SK-N-SH (cell line): ENCODE data around the gene MED31. TPM values are rescaled to one million over a fixed set of nuclear protein-coding genes. Genes with fewer than 3 reads are reported as not detected.

Experiments used
- CTCF ChIA-PET: fragments of 300-600, 350-600 bp; formaldehyde crosslinking; extraction: SDS; loops from one replicate; lab custom pipeline; 2021; lab: Yijun Ruan, JAX
- POLR2A ChIA-PET: fragments of 350-600 bp; sonication (Branson Sonifier 250); formaldehyde crosslinking; extraction: SDS; loops from one replicate; lab custom pipeline; 2020; ENCODE audit warnings: antibody characterized with exemption, inconsistent platforms; lab: Yijun Ruan, JAX
- DNase-seq: peaks from one replicate; pipeline ENCODE4 v3.0.0; 2012
- H2AFZ ChIP-seq: fragments of 200-600 bp; sonication (generic); 2 replicates; pipeline ENCODE4 v1.8.1; 2016; ENCODE audit warnings: antibody characterized with exemption, mild to moderate bottlenecking, low read depth
- H3F3A ChIP-seq: fragments of 200-600 bp; sonication (generic); replicated peaks from 2 replicates; pipeline ENCODE3; 2016; ENCODE audit warnings: antibody characterized with exemption, mild to moderate bottlenecking; ENCODE audit not compliant: insufficient read depth
- H3K27ac ChIP-seq, 2 experiments: fragments of 200-500 bp in 1 of 2; fragments of 200-600 bp in 1 of 2; sonication (Bioruptor generic) in 1 of 2; sonication (generic), shearing (Covaris generic) in 1 of 2; 2 replicates each; pipeline versions ENCODE4 v1.5.1 to v1.6.1; 2014 to 2016; ENCODE audit warnings: low read depth in 2 of 2, inconsistent platforms in 1 of 2, low read length in 1 of 2, mild to moderate bottlenecking in 1 of 2, mixed read lengths in 1 of 2
- H3K27me3 ChIP-seq: fragments of 200-600 bp; sonication (generic), shearing (Covaris generic); 2 replicates; pipeline ENCODE4 v1.6.1; 2016; ENCODE audit warnings: mixed run types; ENCODE audit not compliant: insufficient read depth
- H3K36me3 ChIP-seq, 2 experiments: fragments of 200-500 bp in 1 of 2; fragments of 200-600 bp in 1 of 2; sonication (Bioruptor generic) in 1 of 2; sonication (generic) in 1 of 2; replicated peaks in 1 of 2; 2 replicates each; pipeline versions ENCODE3 to v1.5.1; 2014 to 2016; ENCODE audit warnings: low read length in 1 of 2, mild to moderate bottlenecking in 1 of 2; ENCODE audit not compliant: insufficient read depth in 2 of 2, control insufficient read depth in 1 of 2
- H3K4me1 ChIP-seq, 2 experiments: fragments of 200-500 bp in 1 of 2; fragments of 200-600 bp in 1 of 2; sonication (Bioruptor generic) in 1 of 2; sonication (generic), shearing (Covaris generic) in 1 of 2; 2 replicates each; pipeline versions ENCODE4 v1.5.1 to v1.6.1; 2014 to 2016; ENCODE audit warnings: low read depth in 1 of 2, low read length in 1 of 2, mixed run types in 1 of 2; ENCODE audit not compliant: insufficient read depth in 2 of 2, control insufficient read depth in 1 of 2
- H3K4me2 ChIP-seq: fragments of 200-600 bp; sonication (generic), shearing (Covaris generic); 2 replicates; pipeline ENCODE4 v1.6.1; 2017; ENCODE audit warnings: mixed run types
- H3K4me3 ChIP-seq, 2 experiments: fragments of 200-500 bp in 1 of 2; fragments of 200-600 bp in 1 of 2; sonication (Bioruptor generic) in 1 of 2; sonication (generic), shearing (Covaris generic) in 1 of 2; 2 replicates each; pipeline versions ENCODE4 v1.5.1 to v1.8.1; 2014 to 2016; ENCODE audit warnings: low read depth in 2 of 2, inconsistent platforms in 1 of 2, low read length in 1 of 2, mild to moderate bottlenecking in 1 of 2, mixed read lengths in 1 of 2, moderate library complexity in 1 of 2
- H3K79me2 ChIP-seq: fragments of 200-600 bp; sonication (generic); 2 replicates; pipeline ENCODE4 v1.8.1; 2017; ENCODE audit warnings: mild to moderate bottlenecking; ENCODE audit not compliant: insufficient read depth
- H3K9ac ChIP-seq: fragments of 200-600 bp; sonication (generic); 2 replicates; pipeline ENCODE4 v1.6.1; 2017; ENCODE audit warnings: mixed run types
- H3K9me2 ChIP-seq: fragments of 200-600 bp; sonication (generic); 2 replicates; pipeline ENCODE4 v1.6.1; 2017; ENCODE audit warnings: mixed run types
- H3K9me3 ChIP-seq: fragments of 200-600 bp; sonication (generic); 2 replicates; pipeline ENCODE4 v1.6.1; 2017; ENCODE audit warnings: mixed run types, mild to moderate bottlenecking, moderate library complexity
- H4K20me1 ChIP-seq: fragments of 200-600 bp; sonication (generic); 2 replicates; pipeline ENCODE4 v1.6.1; 2017; ENCODE audit warnings: mild to moderate bottlenecking, mixed run types; ENCODE audit not compliant: insufficient read depth
- CHD2 ChIP-seq: fragments of 150-350 bp; IDR thresholded peaks from 2 replicates; pipeline ENCODE4 v1.6.1; 2018; ENCODE audit warnings: low read length; ENCODE audit not compliant: partially characterized antibody
- ELF1 ChIP-seq: IDR thresholded peaks from 2 replicates; pipeline ENCODE4 v1.4.0; 2012
- EP300 ChIP-seq, 2 experiments: IDR thresholded peaks; 2 replicates each; pipeline versions ENCODE4 v1.4.0 to v1.6.1; 2012; ENCODE audit warnings: borderline replicate concordance in 1 of 2, low read depth in 1 of 2, low read length in 1 of 2
- FOSL2 ChIP-seq: IDR thresholded peaks from 2 replicates; pipeline ENCODE4 v1.4.0; 2012; ENCODE audit warnings: low read depth, mild to moderate bottlenecking, moderate library complexity, borderline replicate concordance
- FOXM1 ChIP-seq: IDR thresholded peaks from 2 replicates; pipeline ENCODE4 v1.4.0; 2012; ENCODE audit warnings: low read depth, mild to moderate bottlenecking
- GABPA ChIP-seq: IDR thresholded peaks from 2 replicates; pipeline ENCODE4 v1.4.0; 2012; ENCODE audit warnings: low read depth, mild to moderate bottlenecking
- MXI1 ChIP-seq: IDR thresholded peaks from 2 replicates; pipeline ENCODE4 v1.6.1; 2012; ENCODE audit warnings: mild to moderate bottlenecking, low read depth, low read length, improper control_type of control experiment
- NRF1 ChIP-seq: IDR thresholded peaks from 2 replicates; pipeline ENCODE4 v1.6.1; 2012; ENCODE audit warnings: low read depth, mild to moderate bottlenecking, low read length
- POLR2AphosphoS5 ChIP-seq: IDR thresholded peaks from 2 replicates; pipeline ENCODE4 v1.6.1; 2012; ENCODE audit warnings: low read depth, low read length
- RCOR1 ChIP-seq: fragments of 150-350 bp; IDR thresholded peaks from 2 replicates; pipeline ENCODE4 v1.6.1; 2017; ENCODE audit warnings: antibody characterized with exemption, low read length
- RXRA ChIP-seq: IDR thresholded peaks from 2 replicates; pipeline ENCODE4 v1.4.0; 2012; ENCODE audit warnings: low read depth, mild to moderate bottlenecking, borderline replicate concordance
- TAF1 ChIP-seq: IDR thresholded peaks from 2 replicates; pipeline ENCODE4 v1.6.1; 2012; ENCODE audit warnings: low read depth, mild to moderate bottlenecking, low read length, moderate library complexity, borderline replicate concordance
- TCF12 ChIP-seq: IDR thresholded peaks from 2 replicates; pipeline ENCODE4 v1.4.0; 2012
- WGBS: methylation state at CpG from one replicate; pipeline ENCODE4 v1.1.6; 2017; ENCODE audit warnings: low lambda C conversion rate; 5-methylcytosine and 5-hydroxymethylcytosine counted together
- polyA plus RNA-seq, 3 experiments: library from polyadenylated mRNA; depleted of rRNA; stranded (reverse); fragments of >200 nt; gene quantifications; 2 replicates each; pipeline ENCODE4 v1.2.3, GENCODE V29; 2012
- TF ChIP-seq, protein P1 (sequence below): fragments of 150-350 bp; IDR thresholded peaks from 2 replicates; pipeline ENCODE4 v1.6.1; 2016; ENCODE audit warnings: mild to moderate bottlenecking, low read depth, low read length
- TF ChIP-seq, protein P2 (sequence below): fragments of 200-600 bp; sonication (generic); IDR thresholded peaks from 2 replicates; pipeline ENCODE4 v1.6.1; 2017; ENCODE audit warnings: antibody characterized with exemption, mild to moderate bottlenecking, moderate library complexity

Gene MED31
- polyA plus RNA-seq, 1 of the 3 experiments (the other 2 are of a cell fraction), result 15.1 TPM

DNA sequence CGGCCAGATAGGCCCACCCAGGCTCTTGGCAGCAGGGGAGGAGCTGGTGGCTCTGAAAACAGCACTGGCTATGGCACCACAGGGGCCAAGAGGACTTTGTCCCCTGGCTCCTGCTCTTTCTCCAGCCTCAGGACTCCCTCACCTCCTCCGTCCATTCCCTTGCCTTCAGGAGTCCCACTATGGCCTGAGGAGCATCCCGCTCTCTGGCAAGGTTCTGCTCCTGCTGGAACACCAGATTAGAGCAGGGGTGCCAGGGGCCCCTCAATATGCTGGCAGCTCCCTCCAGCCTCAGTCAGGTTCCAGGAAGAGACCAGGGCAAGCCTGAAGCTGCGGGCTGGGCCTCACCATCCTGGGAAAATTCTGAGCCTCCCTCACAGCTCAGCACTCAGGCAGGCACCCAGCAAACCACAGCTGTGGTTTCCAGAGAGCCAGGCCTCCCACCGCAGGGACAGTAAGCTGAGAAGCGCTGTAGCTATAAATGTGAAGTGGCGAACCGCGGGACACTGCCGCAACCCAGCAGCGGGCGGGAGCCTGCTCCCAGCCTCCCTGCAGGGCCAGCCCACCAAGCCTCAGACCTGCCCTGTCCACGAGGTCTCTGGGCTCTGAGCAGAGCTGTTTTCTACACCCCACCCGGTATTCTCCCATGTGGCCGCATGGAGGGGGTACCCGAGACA, 25.9 kb upstream of the MED31 start:
- no peak for DNase-seq
- CTCF ChIA-PET, result interaction anchor here (0.8 to 1.8 kb wide), 2 partner anchors 11 to 24 kb away, joined by 3 to 12 read pairs; no protein-coding TSS in a partner anchor
- 26% methylated on average over 10 of the region's 16 CpGs for WGBS

DNA sequence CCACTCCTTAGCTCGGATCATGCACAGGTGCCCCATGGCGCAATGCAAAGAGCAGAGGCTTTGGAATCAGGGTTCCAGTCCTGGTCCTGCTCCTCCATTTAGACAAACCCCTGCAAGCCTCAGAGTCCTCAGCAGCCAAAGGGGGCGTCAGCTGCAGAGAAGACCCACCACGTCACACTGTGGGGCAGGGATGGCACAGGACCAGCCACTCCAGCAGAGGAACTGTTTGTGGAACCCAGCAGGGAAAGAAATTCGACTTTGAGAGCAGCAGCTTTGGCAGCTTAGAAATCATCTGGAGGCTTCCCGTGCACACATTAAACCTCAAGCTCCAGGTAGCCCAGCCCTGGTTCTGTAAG, 25.4 kb upstream of the MED31 start:
- Histone ChIP-seq H3K9ac (no peak overlapping the region), H3K27me3 (peaks cover 86% of the 10 kb centered on the region), H2AFZ (no peak overlapping the region), H3K79me2 (no peaks in the 10 kb centered on the region), H3K9me2 (no peaks in the 10 kb centered on the region), H3F3A (no peaks in the 10 kb centered on the region), H3K27ac (no peak overlapping the region), H4K20me1 (no peaks in the 10 kb centered on the region), H3K36me3 (no peaks in the 10 kb centered on the region), H3K4me2 (no peak overlapping the region), H3K4me1 (no peaks in the 10 kb centered on the region), H3K9me3 (no peaks in the 10 kb centered on the region), H3K4me3 (no peak overlapping the region)
- ChIA-PET POLR2A (no interaction called here), CTCF (interaction anchor here (0.8 to 1.8 kb wide), 2 partner anchors 10 to 25 kb away, joined by 3 to 12 read pairs; no protein-coding TSS in a partner anchor)
- DNase-seq, result no peak
- WGBS, result 16% methylated on average over 3 of the region's 6 CpGs
- no peak for TF ChIP-seq GABPA
- TF ChIP-seq CHD2, result no peak
- no peak for TF ChIP-seq TCF12

More for the DNA sequence above, 25.9 kb upstream of the MED31 start:
- TF ChIP-seq TAF1, result no peak
- no peak overlapping the region for H3K4me3 ChIP-seq
- H3K36me3 ChIP-seq, result no peaks in the 10 kb centered on the region
- H3K27ac ChIP-seq, result no peak overlapping the region
- no peaks in the 10 kb centered on the region for H3K9me3 ChIP-seq
- peaks cover 87% of the 10 kb centered on the region for H3K27me3 ChIP-seq
- no peaks in the 10 kb centered on the region for H4K20me1 ChIP-seq
- no peaks in the 10 kb centered on the region for H3K79me2 ChIP-seq
- H3K4me1 ChIP-seq, result no peaks in the 10 kb centered on the region
- POLR2A ChIA-PET, result no interaction called here
- H3K9ac ChIP-seq, result no peak overlapping the region
- no peaks in the 10 kb centered on the region for H3K9me2 ChIP-seq
- H3K4me2 ChIP-seq, result no peak overlapping the region
- H2AFZ ChIP-seq, result no peak overlapping the region
- no peaks in the 10 kb centered on the region for H3F3A ChIP-seq

DNA sequence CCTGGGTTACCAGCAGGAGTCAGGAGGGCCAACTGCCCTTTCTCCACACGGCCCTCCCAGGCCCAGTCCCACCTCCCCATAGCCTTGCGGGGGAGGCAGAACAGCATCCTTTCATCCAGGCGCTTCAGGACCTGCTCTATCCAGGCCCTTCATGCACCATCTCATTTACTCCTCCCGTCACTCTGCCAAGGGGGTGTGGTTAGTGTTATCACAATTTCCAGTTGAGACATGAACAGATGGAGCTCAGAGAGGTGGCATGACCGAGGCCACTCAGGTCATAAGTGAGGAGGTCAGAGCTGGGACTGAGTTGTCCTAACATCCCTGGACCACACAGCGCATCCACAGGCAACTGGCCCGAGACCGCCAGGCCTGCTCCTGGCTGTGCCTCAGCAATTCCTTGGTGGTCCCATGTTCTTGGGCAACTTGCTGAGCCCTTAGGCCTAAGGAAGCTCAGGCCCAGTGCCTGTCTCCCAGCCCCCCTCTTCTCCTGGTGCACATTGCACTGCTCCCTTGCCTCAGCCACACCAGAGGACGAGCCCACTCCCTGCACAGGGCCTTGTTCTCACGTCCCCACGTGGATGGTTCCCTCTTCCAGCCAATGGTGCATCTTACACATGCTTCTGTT, 23.9 kb upstream of the MED31 start:
- H4K20me1 ChIP-seq, result no peaks in the 10 kb centered on the region
- H3F3A ChIP-seq, result no peaks in the 10 kb centered on the region
- H3K36me3 ChIP-seq, result no peaks in the 10 kb centered on the region
- no peak overlapping the region for H3K9ac ChIP-seq
- no peak for DNase-seq
- no peak overlapping the region for H3K27ac ChIP-seq
- WGBS, result 38% methylated on average over 6 of the region's 11 CpGs
- H3K79me2 ChIP-seq, result no peaks in the 10 kb centered on the region
- ChIA-PET CTCF (interaction anchor here (1.4 kb wide), 1 partner anchor 9 kb away, joined by 6 read pairs; no protein-coding TSS in a partner anchor), POLR2A (no interaction called here)
- H3K4me1 ChIP-seq, result no peaks in the 10 kb centered on the region
- no peak overlapping the region for H3K4me3 ChIP-seq
- no peak overlapping the region for H2AFZ ChIP-seq
- no peaks in the 10 kb centered on the region for H3K9me3 ChIP-seq
- H3K9me2 ChIP-seq, result no peaks in the 10 kb centered on the region
- H3K4me2 ChIP-seq, result no peak overlapping the region
- peaks cover 81% of the 10 kb centered on the region for H3K27me3 ChIP-seq
- no peak for TF ChIP-seq EP300 (IDR thresholded peaks at IDR 0.05; ENCODE audit: borderline replicate concordance in 1 of 2, low read depth in 1 of 2, low read length in 1 of 2)
- no peak for TF ChIP-seq RXRA
- TF ChIP-seq TCF12, result no peak
- TF ChIP-seq CHD2, result no peak
- TF ChIP-seq, protein P1, sequence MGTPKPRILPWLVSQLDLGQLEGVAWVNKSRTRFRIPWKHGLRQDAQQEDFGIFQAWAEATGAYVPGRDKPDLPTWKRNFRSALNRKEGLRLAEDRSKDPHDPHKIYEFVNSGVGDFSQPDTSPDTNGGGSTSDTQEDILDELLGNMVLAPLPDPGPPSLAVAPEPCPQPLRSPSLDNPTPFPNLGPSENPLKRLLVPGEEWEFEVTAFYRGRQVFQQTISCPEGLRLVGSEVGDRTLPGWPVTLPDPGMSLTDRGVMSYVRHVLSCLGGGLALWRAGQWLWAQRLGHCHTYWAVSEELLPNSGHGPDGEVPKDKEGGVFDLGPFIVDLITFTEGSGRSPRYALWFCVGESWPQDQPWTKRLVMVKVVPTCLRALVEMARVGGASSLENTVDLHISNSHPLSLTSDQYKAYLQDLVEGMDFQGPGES, result no peak
- TF ChIP-seq FOSL2, result no peak
- no peak for TF ChIP-seq NRF1
- TF ChIP-seq POLR2AphosphoS5, result no peak
- no peak for TF ChIP-seq RCOR1
- no peak for TF ChIP-seq ELF1
- TF ChIP-seq FOXM1, result no peak
- TF ChIP-seq MXI1, result no peak
- TF ChIP-seq, protein P2, sequence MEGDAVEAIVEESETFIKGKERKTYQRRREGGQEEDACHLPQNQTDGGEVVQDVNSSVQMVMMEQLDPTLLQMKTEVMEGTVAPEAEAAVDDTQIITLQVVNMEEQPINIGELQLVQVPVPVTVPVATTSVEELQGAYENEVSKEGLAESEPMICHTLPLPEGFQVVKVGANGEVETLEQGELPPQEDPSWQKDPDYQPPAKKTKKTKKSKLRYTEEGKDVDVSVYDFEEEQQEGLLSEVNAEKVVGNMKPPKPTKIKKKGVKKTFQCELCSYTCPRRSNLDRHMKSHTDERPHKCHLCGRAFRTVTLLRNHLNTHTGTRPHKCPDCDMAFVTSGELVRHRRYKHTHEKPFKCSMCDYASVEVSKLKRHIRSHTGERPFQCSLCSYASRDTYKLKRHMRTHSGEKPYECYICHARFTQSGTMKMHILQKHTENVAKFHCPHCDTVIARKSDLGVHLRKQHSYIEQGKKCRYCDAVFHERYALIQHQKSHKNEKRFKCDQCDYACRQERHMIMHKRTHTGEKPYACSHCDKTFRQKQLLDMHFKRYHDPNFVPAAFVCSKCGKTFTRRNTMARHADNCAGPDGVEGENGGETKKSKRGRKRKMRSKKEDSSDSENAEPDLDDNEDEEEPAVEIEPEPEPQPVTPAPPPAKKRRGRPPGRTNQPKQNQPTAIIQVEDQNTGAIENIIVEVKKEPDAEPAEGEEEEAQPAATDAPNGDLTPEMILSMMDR, result no peak
